Renal cortical epithelial cell (primary cell): ENCODE results near the gene KIZ. TPM values are rescaled to one million over a fixed set of nuclear protein-coding genes. Genes with fewer than 3 reads are reported as not detected.
"Not testable (repeated sequence)": the region's sequence is repeated elsewhere in the genome, so short reads cannot be mapped to it uniquely, and the experiment has no call there.

Source experiments
- DNase-seq: peaks from one replicate; pipeline ENCODE4 v3.0.0-alpha.2; 2011; ENCODE audit warnings: low read depth
- total RNA-seq: library from RNA; depleted of rRNA; stranded (reverse); fragments of >200 nt; gene quantifications from 2 replicates; pipeline ENCODE4 v1.2.3, GENCODE V29; 2014

KIZ gene
- total RNA-seq, 1 donor from 2014 or later = 20.4 TPM

DNA sequence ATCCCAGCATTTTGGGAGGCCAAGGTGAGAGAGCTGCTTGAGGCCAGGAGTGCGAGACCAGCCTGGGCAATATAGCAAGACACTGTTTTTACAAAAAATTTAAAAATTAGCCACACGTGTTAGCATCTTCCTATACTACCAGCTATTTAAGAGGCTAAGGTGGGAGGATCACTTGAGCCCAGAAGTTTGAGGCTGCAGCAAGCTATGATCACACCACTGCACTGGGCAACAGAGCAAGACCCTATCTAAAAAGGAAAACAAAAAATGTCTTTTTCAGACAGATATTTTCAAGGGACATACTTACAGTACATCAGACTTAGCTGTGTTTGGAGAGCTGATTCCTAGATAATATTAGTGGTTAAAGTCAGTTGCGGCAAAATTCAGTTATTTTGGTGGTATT lies 104.3 kb downstream of the KIZ start:
- no peak for DNase-seq

DNA sequence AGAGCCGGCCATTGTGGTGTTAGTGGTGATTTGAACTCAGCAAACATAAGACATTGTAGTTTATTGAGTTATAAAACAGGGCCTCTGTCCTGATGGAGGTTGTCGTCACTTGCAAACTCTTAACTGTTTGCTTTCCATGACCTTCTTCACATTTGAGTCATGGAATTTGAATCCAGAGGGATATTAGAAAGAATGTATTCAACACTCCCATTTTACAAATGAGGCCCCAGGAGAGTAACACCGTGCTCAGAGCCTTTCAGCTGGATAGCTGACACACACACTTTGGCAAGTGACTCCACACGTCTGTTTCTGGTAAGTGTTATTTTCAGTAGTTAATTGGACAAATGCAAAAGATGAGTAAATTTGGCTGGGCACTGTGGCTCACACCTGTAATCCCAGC lies 104.8 kb downstream of the KIZ start:
- no peak for DNase-seq

DNA sequence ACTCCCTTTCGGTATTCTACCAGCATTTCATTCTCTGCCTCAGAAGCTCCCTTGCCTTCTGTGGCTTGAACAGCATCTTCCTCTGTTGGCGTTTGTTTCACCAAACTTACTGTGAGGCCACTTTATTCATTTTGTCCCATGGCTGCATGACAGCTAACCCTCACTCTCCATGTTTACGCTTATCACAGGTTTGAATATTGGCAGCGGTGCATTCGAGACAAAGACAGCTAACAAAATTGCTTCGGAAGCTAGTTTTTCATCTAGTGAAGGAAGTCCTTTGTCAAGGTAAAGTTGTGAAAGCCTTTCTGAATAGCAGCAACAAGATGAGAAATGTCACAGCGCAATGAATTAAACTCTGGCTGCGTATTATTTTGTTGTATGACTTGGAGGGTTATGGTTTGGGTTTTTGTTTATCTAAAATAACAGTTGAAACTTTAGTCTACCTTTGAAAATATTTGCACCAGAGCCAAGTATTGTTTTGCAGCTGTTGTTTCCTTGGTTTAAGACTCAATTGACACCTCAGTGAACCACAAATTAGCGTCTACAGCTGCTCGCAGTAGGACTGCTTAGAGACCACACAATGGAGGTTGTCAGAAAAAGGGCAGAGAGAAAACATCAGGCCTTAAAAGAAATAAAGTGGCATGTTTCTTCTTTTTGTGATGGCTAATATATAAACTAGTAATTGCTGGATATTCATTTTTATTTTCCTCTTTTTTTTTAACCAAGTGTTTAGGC lies 106.8 kb downstream of the KIZ start:
- DNase-seq = no peak

DNA sequence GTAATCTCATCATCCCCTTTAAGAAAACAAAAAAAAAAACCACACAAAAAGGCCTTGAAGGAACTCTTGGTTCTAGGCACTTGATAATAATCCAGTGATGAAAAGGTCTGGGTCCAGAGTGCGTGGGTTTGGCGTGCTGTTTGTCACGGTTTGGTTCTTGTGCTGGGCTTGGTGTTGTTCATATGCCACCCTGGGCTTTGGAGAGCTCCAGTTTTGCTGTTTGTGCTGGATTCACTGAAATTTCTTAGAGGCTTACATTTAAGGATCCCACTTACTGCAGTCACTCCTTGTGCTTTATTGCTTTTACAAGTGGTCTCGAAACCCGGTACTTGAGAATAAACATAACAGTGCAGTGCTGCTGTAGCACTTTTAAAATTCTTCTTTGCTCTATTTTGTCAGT lies 108.4 kb downstream of the KIZ start:
- DNase-seq = no peak

DNA sequence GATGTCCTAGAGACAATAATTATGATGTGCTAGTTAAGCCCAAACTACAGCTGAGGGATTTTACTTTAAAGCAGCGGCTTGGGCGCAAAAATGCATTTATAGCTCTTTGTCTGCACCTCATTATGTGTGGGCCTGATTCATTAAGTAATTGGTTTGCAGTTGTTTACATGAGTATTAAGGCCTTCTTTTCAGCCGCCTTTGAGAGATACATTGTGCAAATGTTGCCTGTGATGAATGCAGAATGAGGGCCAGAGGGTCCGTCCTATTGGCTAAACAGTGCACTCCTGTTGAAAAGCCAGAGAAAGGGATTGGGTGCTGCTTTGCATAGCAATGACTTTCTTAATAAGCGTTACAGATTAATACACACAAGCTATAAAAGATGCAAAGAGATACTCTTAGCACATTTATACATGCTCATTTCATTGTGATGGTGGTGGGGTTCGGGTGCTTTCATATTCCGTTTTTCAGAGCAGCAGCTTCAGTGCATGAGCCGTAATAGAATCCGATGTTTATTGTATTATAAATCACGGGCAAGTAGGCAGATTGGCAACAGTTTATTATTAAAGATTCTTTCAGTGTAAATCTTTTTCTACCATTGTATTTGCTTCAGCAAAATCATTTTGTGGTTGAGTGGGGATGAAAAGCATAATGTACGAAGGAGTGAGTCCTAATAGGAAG lies 109.1 kb downstream of the KIZ start:
- no peak for DNase-seq

DNA sequence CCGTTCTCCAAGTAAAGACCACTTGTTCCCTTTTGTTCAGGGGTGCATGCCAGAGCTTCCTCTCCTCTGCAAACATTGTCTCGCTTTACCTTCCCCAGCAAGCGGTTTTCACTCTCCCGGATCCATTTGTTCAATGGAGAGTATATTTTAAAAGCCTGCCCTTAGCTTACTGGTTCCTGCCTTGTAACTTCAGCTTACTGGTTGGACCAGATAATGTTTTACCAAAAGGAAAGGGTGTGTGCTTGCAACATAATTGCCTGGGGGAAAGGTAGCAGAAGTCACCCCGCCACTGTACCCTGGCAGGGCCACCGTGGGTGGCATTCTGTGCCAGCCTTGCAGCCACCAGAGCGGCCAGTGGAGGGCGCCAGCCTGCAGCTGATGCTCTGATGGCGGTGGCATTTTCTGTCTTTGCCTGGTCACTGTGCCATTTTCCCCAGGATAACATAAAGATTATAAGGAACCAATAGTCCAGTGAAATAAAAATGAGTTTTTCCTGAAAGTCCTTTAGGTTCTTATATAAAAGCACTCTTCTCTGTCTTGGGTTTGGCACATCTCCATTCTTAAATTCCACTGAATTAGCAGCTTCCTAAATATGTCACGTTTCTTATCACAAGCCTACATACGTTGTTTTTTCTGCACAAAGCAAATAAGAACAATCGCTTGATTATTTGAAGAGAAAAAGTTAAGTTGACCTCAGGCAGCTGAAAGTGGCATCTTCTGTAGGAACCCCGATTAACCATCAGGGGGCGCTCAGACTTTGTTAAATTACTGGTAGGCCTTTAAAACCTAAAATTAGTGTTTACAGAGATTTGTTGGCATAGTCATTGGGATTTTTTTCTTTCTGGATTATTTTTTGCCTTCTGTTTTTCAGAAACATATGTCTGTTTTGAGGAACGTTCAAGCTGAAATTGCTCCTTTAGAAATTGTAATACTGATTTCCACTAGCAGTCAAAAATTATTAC lies 109.9 kb downstream of the KIZ start:
- peak; percentile 50 for DNase-seq

DNA sequence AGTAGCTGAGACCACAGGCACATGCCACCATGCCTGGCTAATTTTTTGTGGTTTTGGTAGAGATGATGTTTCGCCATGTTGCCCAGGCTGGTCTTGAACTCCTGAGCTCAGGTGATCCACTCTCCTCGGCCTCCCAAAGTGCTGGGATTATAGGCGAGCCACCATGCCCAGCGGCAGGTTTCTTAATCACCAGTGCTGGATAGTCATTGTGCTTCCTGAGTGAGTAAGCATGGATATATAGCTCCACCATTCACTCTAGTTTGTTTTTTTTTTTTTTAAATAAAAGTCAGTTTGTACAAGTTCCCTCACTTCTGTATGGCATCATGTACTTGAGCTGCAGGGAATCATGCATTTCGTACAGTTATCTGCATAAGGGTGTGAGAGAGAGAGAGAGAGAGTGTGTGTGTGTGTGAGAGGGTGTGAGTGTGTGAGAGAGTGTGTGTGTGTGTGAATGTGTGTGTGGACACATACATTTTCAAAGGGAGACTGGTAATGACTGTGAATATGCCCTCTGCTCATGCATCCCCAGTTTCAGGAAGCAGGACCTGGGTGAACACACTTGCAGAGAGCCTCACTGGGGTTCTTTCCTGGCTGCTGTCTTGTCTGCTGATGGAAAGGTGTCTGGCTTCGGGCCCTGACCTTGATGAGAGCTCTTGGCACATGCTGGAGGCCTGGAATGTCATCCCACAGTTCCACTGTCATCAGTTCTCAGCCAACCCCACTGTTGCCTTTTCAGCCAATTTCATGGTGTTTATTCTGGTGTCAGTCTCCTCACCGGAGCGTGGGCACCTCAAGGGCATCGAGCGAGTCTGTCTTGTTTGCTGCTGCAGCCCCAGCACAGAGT lies 112.3 kb downstream of the KIZ start:
- DNase-seq = no peak

DNA sequence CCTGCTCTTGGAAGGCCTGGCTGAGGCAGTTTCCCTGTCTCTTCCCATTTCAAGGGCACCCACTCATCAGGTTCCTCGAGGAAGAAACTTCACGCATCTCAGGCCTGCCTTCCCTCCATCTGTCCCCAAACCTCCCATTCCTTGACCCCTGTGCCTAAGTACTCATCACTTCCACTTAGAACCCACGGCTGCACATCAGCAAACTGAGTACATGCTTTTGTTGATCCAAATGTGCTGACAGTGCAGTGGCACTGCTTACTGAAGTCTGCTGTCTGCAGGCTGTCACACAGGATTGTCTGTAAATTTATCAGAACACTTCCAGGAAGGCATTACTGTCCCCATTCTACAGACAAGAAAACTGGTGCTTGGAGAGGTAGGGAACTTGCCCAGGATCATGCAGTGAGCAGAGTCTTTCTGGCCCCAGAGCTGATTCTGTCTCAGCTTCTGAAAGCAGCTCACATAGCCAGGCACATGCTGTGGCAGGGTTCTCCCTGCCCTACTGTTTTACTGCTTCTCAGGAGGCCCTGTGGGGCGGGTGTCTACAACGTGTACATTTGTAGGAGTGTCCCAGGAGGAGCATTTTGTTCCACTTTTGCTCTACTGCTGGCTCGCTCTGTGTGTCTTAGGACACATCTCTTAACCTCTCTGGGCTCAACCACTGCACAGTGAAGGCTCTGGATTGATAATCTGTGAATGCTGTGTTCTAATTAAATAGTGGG lies 113.1 kb downstream of the KIZ start:
- no peak for DNase-seq

DNA sequence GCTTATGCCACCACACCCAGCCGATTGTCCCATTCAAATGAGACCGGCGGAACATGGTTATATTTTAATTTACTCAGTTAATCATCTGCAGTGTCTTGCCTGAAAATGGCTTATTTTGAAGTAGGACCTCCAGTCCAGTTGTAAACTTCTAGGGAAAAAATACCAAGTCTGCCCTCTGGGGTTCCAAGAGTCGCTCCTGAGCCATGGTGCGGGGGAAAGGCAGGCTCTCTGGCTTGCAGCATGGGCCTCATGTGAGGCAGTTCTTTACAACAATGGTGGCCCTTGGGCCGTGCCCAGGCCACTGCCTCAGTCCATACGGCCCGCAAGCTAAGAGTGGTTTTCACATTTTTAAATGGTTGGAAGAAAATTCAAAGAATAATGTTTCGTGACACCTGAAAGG lies 114.5 kb downstream of the KIZ start:
- DNase-seq = peak; percentile 2

DNA sequence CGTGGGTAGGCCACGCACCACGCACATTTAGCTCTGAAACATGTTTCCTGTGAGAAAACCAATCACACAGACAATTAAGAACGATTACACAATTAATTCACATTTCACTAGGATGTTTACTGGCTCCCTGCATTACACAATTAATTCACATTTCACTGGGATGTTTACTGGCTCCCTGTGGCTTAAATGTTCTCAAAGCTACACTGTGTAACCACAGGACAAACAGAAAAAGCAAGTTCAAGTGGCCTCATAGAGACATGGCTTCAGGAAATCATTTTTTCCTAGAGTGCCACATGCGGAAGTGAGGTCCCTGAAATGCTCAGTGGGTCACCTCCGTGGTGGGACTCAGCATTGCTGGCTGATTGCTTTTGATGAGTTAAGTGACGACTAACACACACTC lies 115.5 kb downstream of the KIZ start:
- DNase-seq = no peak

DNA sequence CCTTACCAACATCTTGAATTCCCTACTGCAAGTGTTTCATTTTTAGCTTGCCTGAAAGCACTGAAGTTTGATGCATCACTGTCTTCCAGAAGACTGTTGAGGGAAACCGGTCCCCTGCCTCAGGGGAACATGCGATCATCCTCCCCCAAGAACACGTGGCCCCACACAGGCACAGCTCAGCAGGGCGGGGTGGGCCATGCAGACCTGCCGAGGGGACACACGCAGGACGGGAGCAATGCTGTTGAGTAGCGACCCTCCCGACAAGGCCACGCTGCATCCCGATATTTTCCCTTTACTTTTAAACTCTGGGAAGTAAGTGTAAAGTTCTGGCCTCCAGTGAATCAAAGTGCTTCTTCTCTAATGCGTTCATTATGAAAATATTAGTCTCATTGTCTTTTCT lies 117.9 kb downstream of the KIZ start:
- DNase-seq = no peak

DNA sequence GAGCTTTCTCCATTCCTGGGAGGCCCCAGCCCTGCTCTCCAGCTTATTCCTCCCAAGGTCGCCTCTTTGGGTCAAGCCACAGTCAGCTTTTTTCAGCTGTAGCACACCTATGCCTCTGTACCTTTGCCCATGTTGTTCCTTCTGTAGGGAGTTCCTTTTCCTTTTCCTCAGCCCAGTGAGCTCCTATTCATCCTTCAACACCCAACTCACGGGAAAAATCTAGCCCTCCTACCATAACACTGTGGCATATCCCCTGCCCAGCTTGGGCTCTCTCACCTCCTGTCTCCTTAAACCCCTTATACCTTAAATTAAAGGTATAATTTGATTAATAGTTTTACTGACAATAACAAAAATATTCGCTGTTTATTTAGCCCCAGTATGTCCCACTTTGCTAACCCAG lies 118.9 kb downstream of the KIZ start:
- DNase-seq = no peak

DNA sequence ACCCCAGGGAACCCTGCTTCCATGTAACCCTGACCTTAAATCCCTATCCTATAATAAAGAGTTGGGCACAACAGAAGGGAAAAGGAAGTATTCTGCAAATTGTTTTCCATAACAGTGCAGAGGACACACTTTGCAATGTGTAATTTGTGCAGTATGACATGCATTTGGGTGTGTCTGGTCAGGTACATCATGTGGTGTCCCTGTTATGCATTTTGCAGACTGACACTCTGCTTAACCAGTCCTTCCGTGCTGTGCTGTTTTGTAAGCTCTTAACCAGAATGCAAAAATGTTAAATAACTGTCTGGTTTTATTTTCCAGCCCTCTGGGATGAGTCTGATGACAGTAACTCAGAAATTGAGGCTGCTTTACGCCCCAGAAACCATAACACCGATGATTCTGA lies 120.3 kb downstream of the KIZ start:
- peak; percentile 1 for DNase-seq

DNA sequence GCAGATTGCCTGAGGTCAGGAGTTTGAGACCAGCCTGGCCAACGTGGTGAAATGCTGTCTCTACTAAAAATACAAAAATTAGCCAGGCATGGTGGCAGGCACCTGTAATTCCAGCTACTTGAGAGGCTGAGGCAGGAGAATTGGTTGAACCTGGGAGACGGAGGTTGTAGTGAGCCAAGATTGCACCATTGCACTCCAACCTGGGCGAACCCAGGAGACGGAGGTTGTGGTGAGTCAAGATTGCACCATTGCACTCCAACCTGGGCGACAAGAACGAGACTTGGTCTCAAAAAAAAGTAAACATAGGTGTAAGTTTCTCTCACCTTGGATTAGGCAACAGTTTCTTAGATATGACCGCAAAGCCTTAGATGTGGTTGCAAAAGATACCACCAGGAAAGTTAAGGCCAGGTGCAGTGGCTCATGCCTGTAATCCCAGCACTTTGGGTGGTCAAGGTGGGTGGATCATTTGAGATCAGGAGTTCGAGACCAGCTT lies 121.8 kb downstream of the KIZ start:
- not testable (repeated sequence) for DNase-seq

DNA sequence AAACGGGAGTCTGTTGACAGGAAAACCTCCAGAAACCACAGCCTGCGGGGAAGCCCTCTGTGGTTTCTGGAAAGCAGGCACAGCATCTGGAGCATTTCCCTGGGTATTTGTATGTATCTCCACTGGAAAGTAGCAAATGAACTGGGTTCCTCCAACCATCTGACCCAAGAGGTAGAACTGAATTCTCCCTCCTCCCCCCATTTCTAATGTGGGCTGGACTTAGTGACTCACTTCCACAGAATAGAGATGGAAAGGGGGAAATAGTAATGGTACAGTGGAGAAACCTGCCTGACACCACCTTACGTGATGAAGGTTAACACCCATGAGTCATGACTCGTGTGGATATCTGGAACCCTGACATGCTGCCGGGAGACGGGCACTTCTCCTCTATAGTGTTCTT lies 125.4 kb downstream of the KIZ start:
- DNase-seq = peak; percentile 15

DNA sequence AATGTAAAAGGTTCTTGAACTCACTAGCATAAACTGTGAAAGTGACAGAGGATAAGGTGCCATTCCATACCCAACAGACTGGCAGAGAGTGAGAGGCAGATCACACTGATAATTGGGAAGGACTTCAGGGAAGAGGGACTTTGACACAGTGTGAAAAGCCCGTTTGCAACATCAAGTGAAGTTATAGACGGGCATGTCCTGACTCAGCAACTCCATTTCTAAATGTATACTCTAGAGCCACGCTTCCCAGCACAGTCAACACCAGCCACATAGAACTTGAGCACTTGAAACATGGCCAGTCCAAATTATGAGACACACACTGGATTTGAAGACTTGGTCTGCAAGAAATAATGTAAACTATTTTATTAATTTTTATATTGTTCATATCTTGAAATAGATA lies 131.3 kb downstream of the KIZ start:
- DNase-seq = no peak

DNA sequence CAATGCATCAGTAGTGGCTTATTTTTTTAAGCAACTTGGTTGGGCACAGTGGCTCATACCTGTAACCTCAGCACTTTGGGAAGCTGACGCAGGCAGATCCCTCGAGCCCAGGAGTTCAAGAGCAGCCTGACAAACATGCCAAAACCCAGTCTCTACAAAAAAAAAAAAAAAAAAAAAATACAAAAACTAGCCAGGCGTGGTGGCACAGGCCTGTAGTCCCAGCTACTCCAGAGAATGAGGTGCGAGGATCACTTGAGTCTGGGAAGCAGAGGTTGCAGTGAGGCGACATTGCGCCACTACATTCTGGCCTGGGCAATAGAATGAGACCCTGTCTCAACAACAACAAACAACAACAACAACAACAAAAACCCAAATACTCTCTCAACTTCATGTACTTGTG lies 132.5 kb downstream of the KIZ start:
- DNase-seq = no peak

DNA sequence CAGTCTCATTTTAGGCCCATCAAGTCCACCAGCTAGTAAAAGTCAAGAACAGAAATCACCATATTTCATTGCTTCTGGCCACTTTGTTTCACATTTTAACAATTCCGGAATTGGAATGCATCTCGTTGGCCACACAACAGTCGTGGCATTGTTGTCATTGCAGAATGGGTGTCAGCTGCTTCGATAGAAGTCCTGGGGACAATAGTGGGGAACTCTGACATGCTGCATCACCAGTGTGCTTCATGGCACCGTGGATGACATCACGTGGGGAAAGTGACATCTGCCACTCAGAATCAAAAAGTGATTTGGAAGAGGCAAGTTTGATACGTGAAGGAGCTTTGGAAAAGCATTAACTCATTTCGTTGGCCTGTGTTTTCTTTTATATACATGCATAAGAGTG lies 133.5 kb downstream of the KIZ start:
- no peak for DNase-seq

DNA sequence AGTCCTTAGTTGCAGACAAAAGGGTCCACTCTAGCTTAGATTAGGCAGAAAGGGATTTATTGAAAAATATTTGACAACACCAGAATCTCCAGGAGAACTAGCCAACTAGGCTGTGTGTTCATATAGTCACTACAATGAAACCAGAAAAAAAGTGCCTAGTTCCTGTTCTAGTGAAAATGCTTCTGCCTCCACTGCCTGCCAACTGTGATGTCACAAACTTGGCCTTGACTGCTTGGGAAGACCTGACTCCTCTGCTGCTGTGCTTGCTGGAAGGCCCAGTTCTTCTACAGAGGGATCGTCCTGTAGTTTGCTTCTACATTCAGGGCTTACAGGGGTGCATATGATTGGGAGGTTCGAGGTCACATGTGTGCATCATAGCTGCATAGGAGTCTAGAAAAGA lies 136.9 kb downstream of the KIZ start:
- DNase-seq = no peak

DNA sequence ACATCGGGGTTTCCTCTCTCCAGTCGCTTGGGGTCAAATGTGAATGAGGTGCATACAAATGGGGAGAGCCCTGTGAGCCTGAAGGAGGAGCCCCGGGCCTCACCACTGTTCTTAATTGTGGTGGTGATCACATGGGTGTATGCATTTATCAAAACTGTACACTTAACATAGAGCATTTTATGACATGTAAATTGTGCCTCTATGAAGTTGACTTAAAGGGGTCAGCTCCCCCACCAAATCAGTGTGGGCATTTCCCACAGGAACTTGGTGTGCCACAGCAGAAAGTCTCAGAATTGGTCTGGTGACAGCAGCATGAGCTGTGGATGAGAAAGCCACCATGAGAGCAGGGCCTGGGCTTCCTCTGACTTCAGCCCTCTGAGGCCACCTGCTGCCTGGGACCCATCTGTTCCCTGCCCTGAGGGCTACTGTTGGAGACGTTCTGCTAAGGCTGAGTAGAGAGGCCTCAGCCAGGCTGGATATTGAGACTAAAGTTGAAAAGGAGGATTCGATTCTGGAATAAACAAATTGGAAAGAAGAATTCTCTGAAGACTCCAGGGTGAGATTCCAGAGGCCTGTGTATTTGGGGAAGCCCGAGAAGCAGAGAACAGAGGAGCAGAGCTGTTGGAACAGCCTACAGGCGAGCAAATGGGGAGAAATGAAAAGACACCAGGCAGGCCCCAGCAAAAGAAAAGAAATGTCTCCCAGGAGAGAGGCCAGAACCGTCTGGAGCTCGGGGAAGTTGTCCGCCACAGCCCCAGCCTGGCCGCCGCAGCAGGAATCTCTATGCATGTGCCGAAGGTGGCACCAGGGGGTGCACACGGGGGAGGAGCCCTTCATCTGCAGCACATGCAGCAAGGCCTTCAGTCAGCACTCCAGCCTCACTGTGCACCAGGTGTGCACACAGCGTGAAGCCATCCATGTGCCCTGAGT lies 139.6 kb downstream of the KIZ start:
- DNase-seq = no peak
